H1 (cell line): ENCODE data around the gene GPRIN3. TPM values are rescaled to one million over a fixed set of nuclear protein-coding genes. Genes with fewer than 3 reads are reported as not detected.

Experiments
- CTCF ChIA-PET: fragments of 300-600 bp; sonication (Branson Sonifier 250); formaldehyde crosslinking; loops from one replicate; lab custom pipeline; 2021; ENCODE audit not compliant: partially characterized antibody; lab: Charles Lee
- POLR2A ChIA-PET: fragments of 300-600 bp; sonication (Branson Sonifier 250); formaldehyde crosslinking; loops from one replicate; lab custom pipeline; 2021; ENCODE audit warnings: inconsistent platforms; ENCODE audit not compliant: partially characterized antibody; lab: Charles Lee
- DNase-seq, 2 experiments: peaks; one replicate each; pipeline versions ENCODE4 v3.0.0 to v3.0.0-alpha.2; 2010 to 2022; ENCODE audit warnings: low spot score in 2 of 2, low read depth in 1 of 2, mixed read lengths in 1 of 2
- FAIRE-seq: peaks from 2 replicates; lab custom pipeline; 2011; peaks lifted over from hg19 to GRCh38; lab: Jason Lieb, UNC
- H2AFZ ChIP-seq: 2 replicates; pipeline ENCODE4 v1.8.1; 2012; ENCODE audit warnings: low read length, inconsistent platforms
- H2AK5ac ChIP-seq: 2 replicates; pipeline ENCODE4 v1.6.1; 2013; ENCODE audit warnings: low read depth, low read length
- H2BK120ac ChIP-seq: replicated peaks from 2 replicates; pipeline ENCODE3; 2013; ENCODE audit warnings: low read depth, low read length, inconsistent platforms
- H2BK12ac ChIP-seq: 2 replicates; pipeline ENCODE4 v1.6.1; 2013; ENCODE audit warnings: low read depth, low read length
- H2BK15ac ChIP-seq: 2 replicates; pipeline ENCODE4 v1.6.1; 2013; ENCODE audit warnings: low read length
- H2BK20ac ChIP-seq: 2 replicates; pipeline ENCODE4 v1.6.1; 2013; ENCODE audit warnings: low read length
- H2BK5ac ChIP-seq: 2 replicates; pipeline ENCODE4 v1.6.1; 2013; ENCODE audit warnings: low read depth, low read length
- H3K14ac ChIP-seq: 2 replicates; pipeline ENCODE4 v1.6.1; 2013; ENCODE audit warnings: inconsistent platforms; ENCODE audit not compliant: insufficient read length
- H3K18ac ChIP-seq: 2 replicates; pipeline ENCODE4 v1.6.1; 2013; ENCODE audit warnings: low read length; ENCODE audit errors: extremely low read depth
- H3K23ac ChIP-seq: 2 replicates; pipeline ENCODE4 v1.6.1; 2013; ENCODE audit warnings: inconsistent platforms; ENCODE audit not compliant: insufficient read length
- H3K23me2 ChIP-seq: 2 replicates; pipeline ENCODE4 v1.6.1; 2013; ENCODE audit warnings: low read depth, low read length
- H3K27ac ChIP-seq: 2 replicates; pipeline ENCODE4 v1.6.1; 2011; ENCODE audit warnings: low read depth, low read length, inconsistent platforms
- H3K27me3 ChIP-seq, 4 experiments: replicated peaks in 1 of 4; 1 replicate in 1 of 4; 2 replicates in 3 of 4; pipeline versions ENCODE4 v1.6.1 to v1.8.1; 2011 to 2013; ENCODE audit warnings: low read length in 3 of 4, mild to moderate bottlenecking in 3 of 4, inconsistent platforms in 2 of 4, mixed read lengths in 2 of 4, moderate library complexity in 1 of 4; ENCODE audit not compliant: control insufficient read depth in 3 of 4, insufficient read depth in 3 of 4; ENCODE audit errors: extremely low read depth in 1 of 4
- H3K36me3 ChIP-seq, 4 experiments: 2 replicates each; pipeline versions ENCODE4 v1.6.1 to v1.8.1; 2011 to 2013; ENCODE audit warnings: mild to moderate bottlenecking in 4 of 4, low read length in 3 of 4, moderate library complexity in 2 of 4, control low read depth in 1 of 4, inconsistent platforms in 1 of 4; ENCODE audit not compliant: insufficient read depth in 4 of 4, control insufficient read depth in 2 of 4
- H3K4ac ChIP-seq: replicated peaks from 2 replicates; pipeline ENCODE3; 2013; ENCODE audit warnings: low read length, low read depth, mixed read lengths, inconsistent platforms; ENCODE audit not compliant: insufficient read length
- H3K4me1 ChIP-seq, 4 experiments: replicated peaks in 1 of 4; 1 replicate in 1 of 4; 2 replicates in 3 of 4; pipeline versions ENCODE4 v1.6.1 to v1.8.1; 2011 to 2013; ENCODE audit warnings: low read length in 3 of 4, inconsistent platforms in 2 of 4, mixed read lengths in 1 of 4; ENCODE audit not compliant: insufficient read depth in 4 of 4, control insufficient read depth in 3 of 4
- H3K4me2 ChIP-seq, 2 experiments: 2 replicates each; pipeline versions ENCODE4 v1.6.1 to v1.8.1; 2011 to 2013; ENCODE audit warnings: low read depth in 2 of 2, low read length in 2 of 2, control low read depth in 1 of 2, inconsistent platforms in 1 of 2, mild to moderate bottlenecking in 1 of 2; ENCODE audit not compliant: insufficient read depth in 1 of 2
- H3K4me3 ChIP-seq, 4 experiments: fragments of 200-600, 300-600 bp in 1 of 4; sonication (generic), shearing (Covaris generic), sonication (Bioruptor Twin) in 1 of 4; 2 replicates each; pipeline versions ENCODE4 v1.5.1 to v1.8.1; 2011 to 2016; ENCODE audit warnings: low read length in 4 of 4, low read depth in 3 of 4, control low read depth in 2 of 4, inconsistent platforms in 2 of 4, mild to moderate bottlenecking in 2 of 4, mixed read lengths in 1 of 4, moderate library complexity in 1 of 4; ENCODE audit not compliant: insufficient read depth in 2 of 4; ENCODE audit errors: extremely low read depth in 1 of 4
- H3K56ac ChIP-seq: replicated peaks from 2 replicates; pipeline ENCODE3; 2013; ENCODE audit warnings: low read depth, mild to moderate bottlenecking, mixed read lengths, low read length, inconsistent platforms; ENCODE audit not compliant: insufficient read length
- H3K79me1 ChIP-seq: 2 replicates; pipeline ENCODE4 v1.6.1; 2013; ENCODE audit warnings: low read depth, low read length, control low read depth
- H3K79me2 ChIP-seq, 2 experiments: 2 replicates each; pipeline versions ENCODE4 v1.6.1 to v1.8.1; 2012 to 2013; ENCODE audit warnings: low read length in 2 of 2, mild to moderate bottlenecking in 2 of 2, inconsistent platforms in 1 of 2; ENCODE audit not compliant: insufficient read depth in 2 of 2, control insufficient read depth in 1 of 2
- H3K9ac ChIP-seq, 4 experiments: replicated peaks in 1 of 4; 1 replicate in 1 of 4; 2 replicates in 3 of 4; pipeline versions ENCODE4 v1.6.1 to v1.8.1; 2011 to 2013; ENCODE audit warnings: low read depth in 3 of 4, low read length in 3 of 4, control low read depth in 2 of 4, mild to moderate bottlenecking in 2 of 4, moderate library complexity in 2 of 4, inconsistent platforms in 1 of 4; ENCODE audit errors: extremely low read depth in 1 of 4
- H3K9me3 ChIP-seq, 2 experiments: 2 replicates each; pipeline versions ENCODE4 v1.6.1 to v1.8.1; 2012 to 2013; ENCODE audit warnings: mild to moderate bottlenecking in 2 of 2, moderate library complexity in 2 of 2, control low read depth in 1 of 2, inconsistent platforms in 1 of 2, low read depth in 1 of 2, low read length in 1 of 2, mixed read lengths in 1 of 2; ENCODE audit not compliant: insufficient read depth in 2 of 2
- H4K20me1 ChIP-seq, 2 experiments: replicated peaks in 1 of 2; 2 replicates each; pipeline versions ENCODE3 to v1.8.1; 2011 to 2013; ENCODE audit warnings: inconsistent platforms in 2 of 2, low read length in 2 of 2, mild to moderate bottlenecking in 1 of 2; ENCODE audit not compliant: insufficient read depth in 2 of 2, control insufficient read depth in 1 of 2
- H4K5ac ChIP-seq: 2 replicates; pipeline ENCODE4 v1.6.1; 2013; ENCODE audit warnings: low read length, low read depth, mixed read lengths, inconsistent platforms; ENCODE audit not compliant: insufficient read length
- H4K8ac ChIP-seq: 2 replicates; pipeline ENCODE4 v1.8.0; 2013; ENCODE audit warnings: mild to moderate bottlenecking, moderate library complexity, low read length, inconsistent platforms; ENCODE audit not compliant: insufficient read depth; ENCODE audit errors: extremely low read depth
- H4K91ac ChIP-seq: replicated peaks from 2 replicates; pipeline ENCODE3; 2013; ENCODE audit warnings: low read length, mixed read lengths, inconsistent platforms; ENCODE audit not compliant: insufficient read length
- EP300 ChIP-seq, 2 experiments: IDR thresholded peaks; 1 replicate in 1 of 2; 2 replicates in 1 of 2; pipeline ENCODE4 v1.6.1; 2011 to 2012; ENCODE audit warnings: low read depth in 2 of 2, low read length in 2 of 2, mild to moderate bottlenecking in 2 of 2, borderline replicate concordance in 1 of 2, inconsistent platforms in 1 of 2, moderate library complexity in 1 of 2
- HDAC2 ChIP-seq, 2 experiments: fragments of 300-600 bp in 1 of 2; sonication (generic) in 1 of 2; IDR thresholded peaks; 2 replicates each; pipeline ENCODE4 v1.6.1; 2011 to 2012; ENCODE audit warnings: low read depth in 2 of 2, low read length in 2 of 2, mild to moderate bottlenecking in 2 of 2, moderate library complexity in 2 of 2, borderline replicate concordance in 1 of 2, inconsistent platforms in 1 of 2
- SIN3A ChIP-seq, 2 experiments: IDR thresholded peaks in 1 of 2; conservative IDR thresholded peaks in 1 of 2; 2 replicates each; pipeline ENCODE4 v1.6.1; 2011 to 2012; ENCODE audit warnings: low read length in 2 of 2, improper control_type of control experiment in 1 of 2, low read depth in 1 of 2, mild to moderate bottlenecking in 1 of 2
- SIX5 ChIP-seq: IDR thresholded peaks from 2 replicates; pipeline ENCODE4 v1.6.1; 2011; ENCODE audit warnings: mild to moderate bottlenecking, low read depth, low read length
- WGBS, 2 experiments: shearing (Covaris generic) in 1 of 2; methylation state at CpG; one replicate each; pipeline versions ENCODE4 v1.1.6 to v1.1.7; 2013 to 2015; ENCODE audit warnings: low lambda C conversion rate in 2 of 2, mixed read lengths in 2 of 2, inconsistent platforms in 1 of 2, low coverage in 1 of 2, missing lambda C conversion rate in 1 of 2; ENCODE audit not compliant: insufficient replicate concordance in 2 of 2, insufficient coverage in 1 of 2, insufficient read length in 1 of 2; ENCODE audit errors: extremely low coverage in 1 of 2, missing lambda C conversion rate in 1 of 2; 5-methylcytosine and 5-hydroxymethylcytosine counted together
- polyA plus RNA-seq, 7 experiments: library from polyadenylated mRNA; depleted of rRNA in 3 of 7; stranded (reverse) in 5 of 7; unstranded in 2 of 7; fragments of >200 nt in 5 of 7; fragments of 200-250 nt in 2 of 7; gene quantifications; 1 replicate in 5 of 7; 2 replicates in 1 of 7; 4 replicates in 1 of 7; pipeline versions ENCODE4 v1.2.1 to v1.2.3, GENCODE V29; 2011 to 2013; ENCODE audit warnings: missing spikeins in 2 of 7, mixed read lengths in 2 of 7
- total RNA-seq: library from RNA; stranded (reverse); fragmentation: NEBNext Ultra II Directional; extraction: Animal tissue kit (Norgen Biotek cat#: 25700); gene quantifications from 2 replicates; pipeline ENCODE4 v1.2.1, GENCODE V29; 2021

Gene GPRIN3
- total and polyA plus RNA-seq, 2 of the 8 experiments (the other 6 are each of a cell fraction or from before 2014, with no cell fraction given), result 0.17 to 1.4 TPM

GRCh38 chr4:89284828-89285227 lies 22.8 kb downstream of the GPRIN3 start:
- Histone ChIP-seq H2BK5ac (no peak overlapping the region), H2BK120ac (no peak overlapping the region), H3K79me1 (no peaks in the 10 kb centered on the region), H2AFZ (no peak overlapping the region), H2BK12ac (no peak overlapping the region), H3K27me3 (no peaks in the 10 kb centered on the region), H3K4me2 (no peak overlapping the region), H3K9ac (no peak overlapping the region), H3K23me2 (no peaks in the 10 kb centered on the region), H3K79me2 (no peaks in the 10 kb centered on the region), H4K20me1 (no peaks in the 10 kb centered on the region), H3K4me3 (no peak overlapping the region), H4K8ac (no peak overlapping the region), H3K36me3 (no peaks in the 10 kb centered on the region), H2BK15ac (no peak overlapping the region), H3K27ac (no peak overlapping the region), H3K18ac (no peak overlapping the region), H4K91ac (no peak overlapping the region), H3K4ac (no peak overlapping the region), H3K4me1 (peaks cover 0 to 3% (median 0%) of the 10 kb centered on the region in 4 experiments; a peak in 2 of 7 replicates), H3K9me3 (no peaks in the 10 kb centered on the region), H2AK5ac (no peak overlapping the region), H2BK20ac (no peak overlapping the region), H3K23ac (no peak overlapping the region), H4K5ac (no peak overlapping the region), H3K56ac (no peak overlapping the region), H3K14ac (no peak overlapping the region)
- TF ChIP-seq EP300 (IDR thresholded peaks at IDR 0.05; ENCODE audit: borderline replicate concordance in 1 of 2, low read depth in 2 of 2, low read length in 2 of 2), result no peak
- TF ChIP-seq SIX5, result no peak
- no peak for TF ChIP-seq SIN3A (conservative IDR thresholded peaks at IDR 0.05 in 1 of 2, IDR thresholded peaks at IDR 0.05 in 1 of 2; ENCODE audit: low read depth in 1 of 2, low read length in 2 of 2)
- no peak for TF ChIP-seq HDAC2 (IDR thresholded peaks at IDR 0.05; ENCODE audit: borderline replicate concordance in 1 of 2, low read depth in 2 of 2, low read length in 2 of 2)
- CTCF ChIA-PET, result interaction anchor here (1.0 to 2.2 kb wide), 2 partner anchors 9 to 26 kb away, joined by 3 to 6 read pairs; no protein-coding TSS in a partner anchor
- WGBS, 2 experiments, result 74% methylated on average over 3 of the region's 3 CpGs; no CpG with 5 or more reads in 1 of the 2 experiments
- FAIRE-seq, result no peak
- POLR2A ChIA-PET, result interaction anchor here (1.3 kb wide), 1 partner anchor 15 kb away, joined by 3 read pairs; no protein-coding TSS in a partner anchor
- DNase-seq, result no peak
